Measurements from ENCODE around the gene ZNF541.

- TF ChIP-seq NR1H2 (CRISPR knock-in tag; IDR thresholded peaks at IDR 0.05) = no peak
- TF ChIP-seq ZNF423 (CRISPR knock-in tag; IDR thresholded peaks at IDR 0.05) = no peak
- TF ChIP-seq, protein P1, sequence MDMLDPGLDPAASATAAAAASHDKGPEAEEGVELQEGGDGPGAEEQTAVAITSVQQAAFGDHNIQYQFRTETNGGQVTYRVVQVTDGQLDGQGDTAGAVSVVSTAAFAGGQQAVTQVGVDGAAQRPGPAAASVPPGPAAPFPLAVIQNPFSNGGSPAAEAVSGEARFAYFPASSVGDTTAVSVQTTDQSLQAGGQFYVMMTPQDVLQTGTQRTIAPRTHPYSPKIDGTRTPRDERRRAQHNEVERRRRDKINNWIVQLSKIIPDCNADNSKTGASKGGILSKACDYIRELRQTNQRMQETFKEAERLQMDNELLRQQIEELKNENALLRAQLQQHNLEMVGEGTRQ (CRISPR knock-in tag; IDR thresholded peaks at IDR 0.05) = no peak
- TF ChIP-seq, protein P2, sequence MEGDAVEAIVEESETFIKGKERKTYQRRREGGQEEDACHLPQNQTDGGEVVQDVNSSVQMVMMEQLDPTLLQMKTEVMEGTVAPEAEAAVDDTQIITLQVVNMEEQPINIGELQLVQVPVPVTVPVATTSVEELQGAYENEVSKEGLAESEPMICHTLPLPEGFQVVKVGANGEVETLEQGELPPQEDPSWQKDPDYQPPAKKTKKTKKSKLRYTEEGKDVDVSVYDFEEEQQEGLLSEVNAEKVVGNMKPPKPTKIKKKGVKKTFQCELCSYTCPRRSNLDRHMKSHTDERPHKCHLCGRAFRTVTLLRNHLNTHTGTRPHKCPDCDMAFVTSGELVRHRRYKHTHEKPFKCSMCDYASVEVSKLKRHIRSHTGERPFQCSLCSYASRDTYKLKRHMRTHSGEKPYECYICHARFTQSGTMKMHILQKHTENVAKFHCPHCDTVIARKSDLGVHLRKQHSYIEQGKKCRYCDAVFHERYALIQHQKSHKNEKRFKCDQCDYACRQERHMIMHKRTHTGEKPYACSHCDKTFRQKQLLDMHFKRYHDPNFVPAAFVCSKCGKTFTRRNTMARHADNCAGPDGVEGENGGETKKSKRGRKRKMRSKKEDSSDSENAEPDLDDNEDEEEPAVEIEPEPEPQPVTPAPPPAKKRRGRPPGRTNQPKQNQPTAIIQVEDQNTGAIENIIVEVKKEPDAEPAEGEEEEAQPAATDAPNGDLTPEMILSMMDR (IDR thresholded peaks at IDR 0.05) = no peak
- TF ChIP-seq CREM (CRISPR knock-in tag; IDR thresholded peaks at IDR 0.05) = no peak
- TF ChIP-seq, protein P3, sequence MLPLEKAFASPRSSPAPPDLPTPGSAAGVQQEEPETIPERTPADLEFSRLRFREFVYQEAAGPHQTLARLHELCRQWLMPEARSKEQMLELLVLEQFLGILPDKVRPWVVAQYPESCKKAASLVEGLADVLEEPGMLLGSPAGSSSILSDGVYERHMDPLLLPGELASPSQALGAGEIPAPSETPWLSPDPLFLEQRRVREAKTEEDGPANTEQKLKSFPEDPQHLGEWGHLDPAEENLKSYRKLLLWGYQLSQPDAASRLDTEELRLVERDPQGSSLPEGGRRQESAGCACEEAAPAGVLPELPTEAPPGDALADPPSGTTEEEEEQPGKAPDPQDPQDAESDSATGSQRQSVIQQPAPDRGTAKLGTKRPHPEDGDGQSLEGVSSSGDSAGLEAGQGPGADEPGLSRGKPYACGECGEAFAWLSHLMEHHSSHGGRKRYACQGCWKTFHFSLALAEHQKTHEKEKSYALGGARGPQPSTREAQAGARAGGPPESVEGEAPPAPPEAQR (CRISPR knock-in tag; IDR thresholded peaks at IDR 0.05) = no peak
- no peak for TF ChIP-seq CBFB (CRISPR knock-in tag; IDR thresholded peaks at IDR 0.05; ENCODE audit: low read depth)
- TF ChIP-seq NFE2L1 (CRISPR knock-in tag; IDR thresholded peaks at IDR 0.05) = no peak
- no peak for TF ChIP-seq MXD4 (CRISPR knock-in tag; IDR thresholded peaks at IDR 0.05; ENCODE audit: borderline replicate concordance)
- TF ChIP-seq SMAD4 (CRISPR knock-in tag; IDR thresholded peaks at IDR 0.05) = no peak
- no peak for TF ChIP-seq ATF2 (CRISPR knock-in tag; IDR thresholded peaks at IDR 0.05; ENCODE audit: borderline replicate concordance, low read depth)
Measured at GRCh38 chr19:47542030-47542475, 30.9 kb downstream of the ZNF541 start.
